ENCODE measurements around the gene VWA8. TPM values are rescaled to one million over a fixed set of nuclear protein-coding genes. Genes with fewer than 3 reads are reported as not detected.

Gene VWA8
- total RNA-seq, 1 donor from 2014 or later: 14.6 TPM

- Histone ChIP-seq H3K27me3 (ENCODE audit: control insufficient read depth, insufficient read depth, low read length) (no peaks in the 10 kb centered on the region), H3K4me3 (ENCODE audit: low read depth, low read length) (no peak overlapping the region), H3K36me3 (ENCODE audit: control insufficient read depth, insufficient read depth, low read length) (no peaks in the 10 kb centered on the region)
- DNase-seq (ENCODE audit: low read depth): no peak
- TF ChIP-seq, protein P1, sequence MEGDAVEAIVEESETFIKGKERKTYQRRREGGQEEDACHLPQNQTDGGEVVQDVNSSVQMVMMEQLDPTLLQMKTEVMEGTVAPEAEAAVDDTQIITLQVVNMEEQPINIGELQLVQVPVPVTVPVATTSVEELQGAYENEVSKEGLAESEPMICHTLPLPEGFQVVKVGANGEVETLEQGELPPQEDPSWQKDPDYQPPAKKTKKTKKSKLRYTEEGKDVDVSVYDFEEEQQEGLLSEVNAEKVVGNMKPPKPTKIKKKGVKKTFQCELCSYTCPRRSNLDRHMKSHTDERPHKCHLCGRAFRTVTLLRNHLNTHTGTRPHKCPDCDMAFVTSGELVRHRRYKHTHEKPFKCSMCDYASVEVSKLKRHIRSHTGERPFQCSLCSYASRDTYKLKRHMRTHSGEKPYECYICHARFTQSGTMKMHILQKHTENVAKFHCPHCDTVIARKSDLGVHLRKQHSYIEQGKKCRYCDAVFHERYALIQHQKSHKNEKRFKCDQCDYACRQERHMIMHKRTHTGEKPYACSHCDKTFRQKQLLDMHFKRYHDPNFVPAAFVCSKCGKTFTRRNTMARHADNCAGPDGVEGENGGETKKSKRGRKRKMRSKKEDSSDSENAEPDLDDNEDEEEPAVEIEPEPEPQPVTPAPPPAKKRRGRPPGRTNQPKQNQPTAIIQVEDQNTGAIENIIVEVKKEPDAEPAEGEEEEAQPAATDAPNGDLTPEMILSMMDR (IDR thresholded peaks at IDR 0.05; ENCODE audit: insufficient read depth, low read length, poor library complexity, severe bottlenecking): no peak
Observed at GRCh38 chr13:41552031-41552430, 408.9 kb downstream of the VWA8 start.

DNA sequence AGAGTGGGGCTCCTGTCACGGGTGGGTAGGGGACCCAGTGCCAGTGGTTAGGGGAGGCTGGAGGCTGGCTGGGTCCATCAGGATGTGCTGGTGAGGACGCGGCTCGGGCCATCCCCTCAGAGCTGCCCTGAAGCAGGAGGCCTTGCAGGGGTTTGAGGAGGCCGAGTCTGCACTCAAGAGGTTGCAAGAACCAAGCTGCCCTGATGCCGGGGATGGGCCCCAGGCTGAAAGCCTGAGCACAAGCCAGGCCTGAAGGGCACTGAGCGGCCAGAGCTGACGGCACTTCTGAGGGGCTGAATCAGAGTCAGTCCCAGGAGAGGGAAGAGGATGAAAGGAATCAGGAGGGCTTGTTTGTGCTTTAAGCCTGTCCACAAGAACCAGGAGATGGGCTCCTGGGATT, 410.6 kb downstream of the VWA8 start:
- DNase-seq (ENCODE audit: low read depth): no peak
- no peak overlapping the region for H3K4me3 ChIP-seq (ENCODE audit: low read depth, low read length)
- TF ChIP-seq, protein P1 (IDR thresholded peaks at IDR 0.05; ENCODE audit: insufficient read depth, low read length, poor library complexity, severe bottlenecking): no peak
- no peaks in the 10 kb centered on the region for H3K36me3 ChIP-seq (ENCODE audit: control insufficient read depth, insufficient read depth, low read length)
- H3K27me3 ChIP-seq (ENCODE audit: control insufficient read depth, insufficient read depth, low read length): no peaks in the 10 kb centered on the region

- Histone ChIP-seq H3K36me3 (ENCODE audit: control insufficient read depth, insufficient read depth, low read length) (no peaks in the 10 kb centered on the region), H3K27me3 (ENCODE audit: control insufficient read depth, insufficient read depth, low read length) (no peaks in the 10 kb centered on the region), H3K4me3 (ENCODE audit: low read depth, low read length) (no peak overlapping the region)
- no peak for DNase-seq (ENCODE audit: low read depth)
- TF ChIP-seq, protein P1 (IDR thresholded peaks at IDR 0.05; ENCODE audit: insufficient read depth, low read length, poor library complexity, severe bottlenecking): no peak
Observed at GRCh38 chr13:41549491-41549890, 411.4 kb downstream of the VWA8 start.

- H3K36me3 ChIP-seq (ENCODE audit: control insufficient read depth, insufficient read depth, low read length): no peaks in the 10 kb centered on the region
- H3K4me3 ChIP-seq (ENCODE audit: low read depth, low read length): no peak overlapping the region
- no peaks in the 10 kb centered on the region for H3K27me3 ChIP-seq (ENCODE audit: control insufficient read depth, insufficient read depth, low read length)
- TF ChIP-seq, protein P1 (IDR thresholded peaks at IDR 0.05; ENCODE audit: insufficient read depth, low read length, poor library complexity, severe bottlenecking): no peak
- DNase-seq (ENCODE audit: low read depth): no peak
Observed at GRCh38 chr13:41548910-41549309, 412.0 kb downstream of the VWA8 start.

- TF ChIP-seq, protein P1 (IDR thresholded peaks at IDR 0.05; ENCODE audit: insufficient read depth, low read length, poor library complexity, severe bottlenecking): no peak
- no peak for DNase-seq (ENCODE audit: low read depth)
Observed at GRCh38 chr13:41548031-41548430, 412.9 kb downstream of the VWA8 start.

GRCh38 chr13:41547251-41548000, 413.5 kb downstream of the VWA8 start:
- DNase-seq (ENCODE audit: low read depth): no peak
- Histone ChIP-seq H3K27me3 (ENCODE audit: control insufficient read depth, insufficient read depth, low read length) (no peaks in the 10 kb centered on the region), H3K36me3 (ENCODE audit: control insufficient read depth, insufficient read depth, low read length) (no peaks in the 10 kb centered on the region), H3K4me3 (ENCODE audit: low read depth, low read length) (no peak overlapping the region)
- TF ChIP-seq, protein P1 (IDR thresholded peaks at IDR 0.05; ENCODE audit: insufficient read depth, low read length, poor library complexity, severe bottlenecking): no peak

More at GRCh38 chr13:41548031-41548430, 412.9 kb downstream of the VWA8 start:
- no peaks in the 10 kb centered on the region for H3K36me3 ChIP-seq (ENCODE audit: control insufficient read depth, insufficient read depth, low read length)
- H3K27me3 ChIP-seq (ENCODE audit: control insufficient read depth, insufficient read depth, low read length): no peaks in the 10 kb centered on the region
- H3K4me3 ChIP-seq (ENCODE audit: low read depth, low read length): no peak overlapping the region
